HEK293T (cell line): ENCODE measurements around the gene SLC6A16.

Experiments
- ARNT ChIP-seq: fragments of 450-650 bp; IDR thresholded peaks from 2 replicates; pipeline ENCODE4 v1.6.1; 2017; ENCODE audit warnings: mild to moderate bottlenecking
- BHLHE40 ChIP-seq: fragments of 450-650 bp; IDR thresholded peaks from 2 replicates; pipeline ENCODE4 v1.6.1; 2016; ENCODE audit warnings: mild to moderate bottlenecking, moderate library complexity, borderline replicate concordance
- FOXK2 ChIP-seq: fragments of 450-650 bp; IDR thresholded peaks from 2 replicates; pipeline ENCODE4 v1.6.1; 2016; ENCODE audit warnings: mild to moderate bottlenecking
- TARDBP ChIP-seq: fragments of 450-650 bp; IDR thresholded peaks from 2 replicates; pipeline ENCODE4 v1.6.1; 2016

DNA sequence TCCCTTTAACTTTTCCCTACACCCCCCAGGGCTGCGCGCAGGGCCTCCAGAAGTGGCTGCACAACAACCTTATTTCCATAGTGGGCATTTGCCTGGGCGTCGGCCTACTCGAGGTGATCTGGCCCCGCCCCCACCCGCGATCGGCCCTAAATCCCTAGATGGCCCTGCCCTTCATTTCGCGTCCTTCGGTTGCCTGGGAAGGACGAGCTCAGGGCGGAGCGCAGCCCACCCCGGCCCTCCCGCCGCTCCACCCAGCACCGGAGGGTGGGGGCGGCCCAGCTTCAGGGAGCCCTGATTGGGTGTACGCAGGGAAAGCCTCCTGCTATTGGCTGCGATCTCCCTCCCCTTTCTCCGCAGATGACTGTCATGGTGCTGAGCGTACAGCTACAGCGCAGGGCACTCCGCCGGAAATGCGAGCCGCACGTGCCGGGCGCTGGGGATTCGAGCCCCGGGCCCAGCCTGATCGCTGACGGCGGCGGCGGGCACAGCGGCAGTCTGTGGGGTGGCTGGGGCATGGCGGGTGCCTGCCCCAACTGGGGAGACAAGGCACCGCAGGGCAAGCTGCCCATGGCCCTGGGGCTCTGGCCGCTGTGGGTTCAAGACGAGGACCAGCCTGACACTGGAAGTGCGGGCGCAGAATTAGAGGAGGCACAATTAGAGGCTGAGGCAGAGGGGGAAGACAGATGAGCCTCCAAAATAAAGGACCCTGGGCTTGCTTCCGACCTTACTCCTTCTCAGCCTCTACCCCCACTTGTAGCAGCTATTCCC, 14.5 kb upstream of the SLC6A16 start:
- TF ChIP-seq TARDBP, result no peak
- no peak for TF ChIP-seq BHLHE40
- TF ChIP-seq FOXK2, result no peak
- TF ChIP-seq ARNT, result no peak
